ENCODE measurements around the gene BMP8A.
"Not testable (repeated sequence)": the region's sequence is repeated elsewhere in the genome, so short reads cannot be mapped to it uniquely, and the experiment has no call there.

The BMP8A gene

GRCh38 chr1:39483276-39483675 is 8.2 kb upstream of the BMP8A start:
- DNase-seq: no peak

GRCh38 chr1:39484564-39484963 is 6.9 kb upstream of the BMP8A start:
- no peak for DNase-seq

- DNase-seq: no peak
Measured at GRCh38 chr1:39485046-39485803, 6.2 kb upstream of the BMP8A start.

GRCh38 chr1:39488012-39488545 is 3.4 kb upstream of the BMP8A start:
- peak in 2 of 4 experiments; percentile 20 to 31 for DNase-seq

GRCh38 chr1:39488793-39489566 is 2.5 kb upstream of the BMP8A start:
- peak; percentile 41 to 72 (median 60) for DNase-seq

- DNase-seq: no peak
Measured at GRCh38 chr1:39489567-39490239, 1.7 kb upstream of the BMP8A start.

GRCh38 chr1:39490596-39491145 is 765 bp upstream of the BMP8A start:
- peak in 1 of 4 experiments; percentile 4 for DNase-seq

- DNase-seq: not testable (repeated sequence)
Measured at GRCh38 chr1:39492118-39493042, 944 bp downstream of the BMP8A start.

- not testable (repeated sequence) for DNase-seq
Measured at GRCh38 chr1:39493043-39493810, 1.8 kb downstream of the BMP8A start.

GRCh38 chr1:39494671-39495410 is 3.4 kb downstream of the BMP8A start:
- no peak for DNase-seq

GRCh38 chr1:39496520-39496919 is 5.1 kb downstream of the BMP8A start:
- DNase-seq: not testable (repeated sequence)

GRCh38 chr1:39497585-39497984 is 6.1 kb downstream of the BMP8A start:
- peak; percentile 10 to 56 (median 22) for DNase-seq

- not testable (repeated sequence) for DNase-seq
Measured at GRCh38 chr1:39498096-39498710, 6.8 kb downstream of the BMP8A start.

- DNase-seq: not testable (repeated sequence)
Measured at GRCh38 chr1:39498821-39499220, 7.4 kb downstream of the BMP8A start.

- DNase-seq: no peak
Measured at GRCh38 chr1:39499668-39500067, 8.2 kb downstream of the BMP8A start.

- peak in 3 of 4 experiments; percentile 23 to 43 (median 43) for DNase-seq
Measured at GRCh38 chr1:39500862-39501389, 9.5 kb downstream of the BMP8A start.

GRCh38 chr1:39501666-39502065 is 10.2 kb downstream of the BMP8A start:
- DNase-seq: no peak

GRCh38 chr1:39504436-39504835 is 13.0 kb downstream of the BMP8A start:
- not testable (repeated sequence) for DNase-seq

GRCh38 chr1:39505289-39505688 is 13.9 kb downstream of the BMP8A start:
- no peak for DNase-seq
